Measurements from ENCODE around the gene TMEM182.

Gene TMEM182

GRCh38 chr2:102843764-102844443 is 82.1 kb downstream of the TMEM182 start:
- DNase-seq (ENCODE audit: insufficient read length, low spot score) (no peak), FAIRE-seq (no peak)
- TF ChIP-seq PAX5 (IDR thresholded peaks at IDR 0.05; ENCODE audit: insufficient read depth, low read length, severe bottlenecking) (no peak), POU2F2 (IDR thresholded peaks at IDR 0.05; ENCODE audit: low read depth, low read length) (no peak), TAF1 (IDR thresholded peaks at IDR 0.05; ENCODE audit: low read depth, low read length) (no peak), POLR2AphosphoS5 (IDR thresholded peaks at IDR 0.05; ENCODE audit: low read depth, low read length) (no peak), POLR2A (IDR thresholded peaks at IDR 0.05; ENCODE audit: low read depth, low read length) (no peak), SPI1 (IDR thresholded peaks at IDR 0.05; ENCODE audit: low read depth, low read length) (no peak)

- FAIRE-seq, result no peak
- no peak for DNase-seq (ENCODE audit: insufficient read length, low spot score)
- TF ChIP-seq TAF1 (IDR thresholded peaks at IDR 0.05; ENCODE audit: low read depth, low read length) (no peak), PAX5 (IDR thresholded peaks at IDR 0.05; ENCODE audit: insufficient read depth, low read length, severe bottlenecking) (no peak), POU2F2 (IDR thresholded peaks at IDR 0.05; ENCODE audit: low read depth, low read length) (no peak), POLR2A (IDR thresholded peaks at IDR 0.05; ENCODE audit: low read depth, low read length) (no peak), SPI1 (IDR thresholded peaks at IDR 0.05; ENCODE audit: low read depth, low read length) (no peak), POLR2AphosphoS5 (IDR thresholded peaks at IDR 0.05; ENCODE audit: low read depth, low read length) (no peak)
Measured at GRCh38 chr2:102844911-102845310, 83.1 kb downstream of the TMEM182 start.

GRCh38 chr2:102848366-102848839 is 86.6 kb downstream of the TMEM182 start:
- FAIRE-seq, result no peak
- TF ChIP-seq PAX5 (IDR thresholded peaks at IDR 0.05; ENCODE audit: insufficient read depth, low read length, severe bottlenecking) (no peak), POLR2AphosphoS5 (IDR thresholded peaks at IDR 0.05; ENCODE audit: low read depth, low read length) (no peak), SPI1 (IDR thresholded peaks at IDR 0.05; ENCODE audit: low read depth, low read length) (no peak), TAF1 (IDR thresholded peaks at IDR 0.05; ENCODE audit: low read depth, low read length) (no peak), POLR2A (IDR thresholded peaks at IDR 0.05; ENCODE audit: low read depth, low read length) (no peak), POU2F2 (IDR thresholded peaks at IDR 0.05; ENCODE audit: low read depth, low read length) (no peak)

GRCh38 chr2:102850888-102851287 is 89.1 kb downstream of the TMEM182 start:
- no peak for DNase-seq (ENCODE audit: insufficient read length, low spot score)

More at GRCh38 chr2:102848366-102848839, 86.6 kb downstream of the TMEM182 start:
- DNase-seq (ENCODE audit: insufficient read length, low spot score), result no peak

GRCh38 chr2:102852867-102853266 is 91.0 kb downstream of the TMEM182 start:
- TF ChIP-seq POU2F2 (IDR thresholded peaks at IDR 0.05; ENCODE audit: low read depth, low read length) (no peak), POLR2A (IDR thresholded peaks at IDR 0.05; ENCODE audit: low read depth, low read length) (no peak), TAF1 (IDR thresholded peaks at IDR 0.05; ENCODE audit: low read depth, low read length) (no peak), POLR2AphosphoS5 (IDR thresholded peaks at IDR 0.05; ENCODE audit: low read depth, low read length) (no peak), PAX5 (IDR thresholded peaks at IDR 0.05; ENCODE audit: insufficient read depth, low read length, severe bottlenecking) (no peak), SPI1 (IDR thresholded peaks at IDR 0.05; ENCODE audit: low read depth, low read length) (no peak)
- FAIRE-seq (no peak), DNase-seq (ENCODE audit: insufficient read length, low spot score) (no peak)

More at GRCh38 chr2:102850888-102851287, 89.1 kb downstream of the TMEM182 start:
- FAIRE-seq, result no peak
- TF ChIP-seq SPI1 (IDR thresholded peaks at IDR 0.05; ENCODE audit: low read depth, low read length) (no peak), POU2F2 (IDR thresholded peaks at IDR 0.05; ENCODE audit: low read depth, low read length) (no peak), PAX5 (IDR thresholded peaks at IDR 0.05; ENCODE audit: insufficient read depth, low read length, severe bottlenecking) (no peak), POLR2A (IDR thresholded peaks at IDR 0.05; ENCODE audit: low read depth, low read length) (no peak), POLR2AphosphoS5 (IDR thresholded peaks at IDR 0.05; ENCODE audit: low read depth, low read length) (no peak), TAF1 (IDR thresholded peaks at IDR 0.05; ENCODE audit: low read depth, low read length) (no peak)

Measured in GM12891 (cell line).